ENCODE data around the gene CRTAC1. TPM values are rescaled to one million over a fixed set of nuclear protein-coding genes. Genes with fewer than 3 reads are reported as not detected.

CRTAC1 gene
- total RNA-seq (ENCODE audit: low replicate concordance), result not detected in 2 replicates

- TF ChIP-seq, protein P1, sequence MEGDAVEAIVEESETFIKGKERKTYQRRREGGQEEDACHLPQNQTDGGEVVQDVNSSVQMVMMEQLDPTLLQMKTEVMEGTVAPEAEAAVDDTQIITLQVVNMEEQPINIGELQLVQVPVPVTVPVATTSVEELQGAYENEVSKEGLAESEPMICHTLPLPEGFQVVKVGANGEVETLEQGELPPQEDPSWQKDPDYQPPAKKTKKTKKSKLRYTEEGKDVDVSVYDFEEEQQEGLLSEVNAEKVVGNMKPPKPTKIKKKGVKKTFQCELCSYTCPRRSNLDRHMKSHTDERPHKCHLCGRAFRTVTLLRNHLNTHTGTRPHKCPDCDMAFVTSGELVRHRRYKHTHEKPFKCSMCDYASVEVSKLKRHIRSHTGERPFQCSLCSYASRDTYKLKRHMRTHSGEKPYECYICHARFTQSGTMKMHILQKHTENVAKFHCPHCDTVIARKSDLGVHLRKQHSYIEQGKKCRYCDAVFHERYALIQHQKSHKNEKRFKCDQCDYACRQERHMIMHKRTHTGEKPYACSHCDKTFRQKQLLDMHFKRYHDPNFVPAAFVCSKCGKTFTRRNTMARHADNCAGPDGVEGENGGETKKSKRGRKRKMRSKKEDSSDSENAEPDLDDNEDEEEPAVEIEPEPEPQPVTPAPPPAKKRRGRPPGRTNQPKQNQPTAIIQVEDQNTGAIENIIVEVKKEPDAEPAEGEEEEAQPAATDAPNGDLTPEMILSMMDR (IDR thresholded peaks at IDR 0.05; ENCODE audit: insufficient read depth, low read length), result no peak
- DNase-seq (ENCODE audit: low read depth), result no peak
- no peak within 1 kb of the TSS for H3K4me3 ChIP-seq (ENCODE audit: low read depth, low read length)
Observed at GRCh38 chr10:98030093-98030821, at the start of gene CRTAC1. Gene CRTAC1, minus strand, starts transcription at chr10:98030621. Its CDS starts 149 bp downstream, at chr10:98030472.

GRCh38 chr10:98078774-98079173 lies 48.4 kb upstream of the CRTAC1 start:
- no peak for DNase-seq (ENCODE audit: low read depth)
- TF ChIP-seq, protein P1 (IDR thresholded peaks at IDR 0.05; ENCODE audit: insufficient read depth, low read length), result no peak
- no peak overlapping the region for H3K4me3 ChIP-seq (ENCODE audit: low read depth, low read length)

- no peak overlapping the region for H3K4me3 ChIP-seq (ENCODE audit: low read depth, low read length)
- no peak for DNase-seq (ENCODE audit: low read depth)
- TF ChIP-seq, protein P1 (IDR thresholded peaks at IDR 0.05; ENCODE audit: insufficient read depth, low read length), result no peak
Observed at GRCh38 chr10:98077223-98077622, 46.8 kb upstream of the CRTAC1 start.

- no peak overlapping the region for H3K4me3 ChIP-seq (ENCODE audit: low read depth, low read length)
- TF ChIP-seq, protein P1 (IDR thresholded peaks at IDR 0.05; ENCODE audit: insufficient read depth, low read length), result no peak
- no peak for DNase-seq (ENCODE audit: low read depth)
Observed at GRCh38 chr10:98076086-98076485, 45.7 kb upstream of the CRTAC1 start.

- TF ChIP-seq, protein P1 (IDR thresholded peaks at IDR 0.05; ENCODE audit: insufficient read depth, low read length), result no peak
- H3K4me3 ChIP-seq (ENCODE audit: low read depth, low read length), result no peak overlapping the region
- peak; percentile 25 for DNase-seq (ENCODE audit: low read depth)
Observed at GRCh38 chr10:98074315-98074911, 44.0 kb upstream of the CRTAC1 start.

DNA sequence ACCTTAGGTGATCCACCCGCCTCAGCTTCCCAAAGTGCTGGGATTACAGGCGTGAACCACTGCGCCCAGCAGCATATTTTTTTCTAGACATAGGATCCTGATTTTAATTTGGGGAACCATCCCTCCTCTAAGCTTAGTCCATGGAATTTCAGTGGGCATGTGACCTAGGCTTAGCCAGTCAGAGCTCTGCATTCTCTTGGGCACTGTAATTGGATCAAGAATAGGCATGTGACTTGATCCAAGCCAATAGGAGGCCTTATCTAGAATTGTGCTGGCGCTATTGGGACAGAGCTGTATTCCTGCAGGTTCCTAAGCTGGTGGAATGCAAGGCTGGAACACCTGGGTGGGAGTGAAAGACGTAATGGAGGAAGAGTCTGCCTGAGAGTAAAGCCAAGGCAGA lies 36.7 kb upstream of the CRTAC1 start:
- no peak for DNase-seq (ENCODE audit: low read depth)
- no peak overlapping the region for H3K4me3 ChIP-seq (ENCODE audit: low read depth, low read length)
- TF ChIP-seq, protein P1 (IDR thresholded peaks at IDR 0.05; ENCODE audit: insufficient read depth, low read length), result no peak

Measured in fibroblast of the aortic adventitia (primary cell).